ENCODE results near the gene CLIC4.

DNA sequence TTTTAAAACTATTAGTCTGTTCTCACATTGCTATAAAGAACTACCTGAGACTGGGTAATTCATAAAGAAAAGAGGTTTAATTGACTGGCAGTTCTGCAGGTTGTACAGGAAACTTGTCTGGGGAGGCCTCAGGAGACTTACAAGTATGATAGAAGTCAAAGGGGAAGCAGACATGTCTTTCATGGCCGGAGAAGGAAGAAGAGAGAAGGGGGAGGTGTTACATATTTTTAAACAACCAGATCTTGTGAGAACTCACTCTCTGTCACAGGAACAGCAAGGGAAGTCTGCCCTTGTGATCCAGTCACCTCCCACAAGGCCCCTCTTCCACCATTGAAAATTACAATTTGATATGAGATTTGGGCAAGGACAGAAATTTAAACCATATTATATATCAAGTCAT is 55.9 kb downstream of the CLIC4 start:
- TF ChIP-seq, protein P1, sequence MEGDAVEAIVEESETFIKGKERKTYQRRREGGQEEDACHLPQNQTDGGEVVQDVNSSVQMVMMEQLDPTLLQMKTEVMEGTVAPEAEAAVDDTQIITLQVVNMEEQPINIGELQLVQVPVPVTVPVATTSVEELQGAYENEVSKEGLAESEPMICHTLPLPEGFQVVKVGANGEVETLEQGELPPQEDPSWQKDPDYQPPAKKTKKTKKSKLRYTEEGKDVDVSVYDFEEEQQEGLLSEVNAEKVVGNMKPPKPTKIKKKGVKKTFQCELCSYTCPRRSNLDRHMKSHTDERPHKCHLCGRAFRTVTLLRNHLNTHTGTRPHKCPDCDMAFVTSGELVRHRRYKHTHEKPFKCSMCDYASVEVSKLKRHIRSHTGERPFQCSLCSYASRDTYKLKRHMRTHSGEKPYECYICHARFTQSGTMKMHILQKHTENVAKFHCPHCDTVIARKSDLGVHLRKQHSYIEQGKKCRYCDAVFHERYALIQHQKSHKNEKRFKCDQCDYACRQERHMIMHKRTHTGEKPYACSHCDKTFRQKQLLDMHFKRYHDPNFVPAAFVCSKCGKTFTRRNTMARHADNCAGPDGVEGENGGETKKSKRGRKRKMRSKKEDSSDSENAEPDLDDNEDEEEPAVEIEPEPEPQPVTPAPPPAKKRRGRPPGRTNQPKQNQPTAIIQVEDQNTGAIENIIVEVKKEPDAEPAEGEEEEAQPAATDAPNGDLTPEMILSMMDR (IDR thresholded peaks at IDR 0.05) = no peak
- TF ChIP-seq POLR2A (IDR thresholded peaks at IDR 0.05) = no peak
